ENCODE data around the gene SLC39A7. TPM values are rescaled to one million over a fixed set of nuclear protein-coding genes. Genes with fewer than 3 reads are reported as not detected.

SLC39A7 gene
- total RNA-seq, 1 experiment from 2014 or later, result 119 TPM

DNA sequence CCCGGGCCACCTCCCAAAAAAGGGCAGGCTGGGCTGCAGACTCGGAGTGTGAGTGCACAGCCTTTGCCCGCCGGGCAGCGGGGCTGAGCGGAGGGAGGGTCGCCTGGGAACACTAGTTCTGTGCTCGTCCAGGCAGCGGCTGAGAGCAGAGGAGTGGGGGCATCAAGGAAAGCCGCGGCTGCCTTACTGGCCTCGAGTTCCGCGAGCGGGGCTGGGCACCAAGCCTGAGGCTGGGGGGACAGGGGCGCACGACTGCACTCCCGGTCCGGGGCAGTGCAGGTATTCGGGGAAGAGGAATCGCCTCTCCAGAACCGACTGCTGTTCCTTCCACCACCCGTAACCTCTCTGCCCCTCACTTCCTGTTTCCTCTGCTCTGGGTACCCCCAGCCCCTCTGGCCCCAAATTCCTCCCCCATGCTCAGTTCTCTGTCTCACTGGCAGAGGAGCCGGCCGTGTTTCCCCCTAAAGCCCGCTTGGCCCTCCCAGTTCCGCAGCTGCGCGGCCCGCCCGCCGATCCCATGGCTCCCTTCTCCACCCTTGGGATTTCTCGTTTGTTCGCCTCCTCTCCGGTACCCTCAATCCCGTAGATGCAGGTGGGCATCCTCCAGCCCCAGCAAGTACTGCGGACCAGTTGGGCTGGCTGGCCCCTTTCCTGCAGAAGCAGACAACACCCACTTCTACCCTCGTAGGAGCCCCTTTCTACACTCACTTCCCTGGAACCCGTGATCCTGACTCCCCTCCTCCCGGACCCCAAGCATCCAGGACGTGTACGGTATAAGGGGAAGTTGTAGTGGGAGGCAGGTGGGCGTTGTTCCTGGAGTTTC, 12.7 kb downstream of the SLC39A7 start:
- no TSS peak for BruUV-seq (replicated peaks)
- ChIA-PET POLR2A (ENCODE audit: low non-redundant PET) (no interaction called here), CTCF (interaction anchor here (1.1 kb wide), 1 partner anchor 35 kb away, joined by 4 read pairs; no protein-coding TSS in a partner anchor)
- peaks cover 11% of the 10 kb centered on the region for H3K36me3 ChIP-seq (ENCODE audit: insufficient read depth, low read length, poor library complexity, severe bottlenecking)
- H3K9me3 ChIP-seq (ENCODE audit: low read depth, low read length, poor library complexity, severe bottlenecking), result no peaks in the 10 kb centered on the region
- peaks cover 9% of the 10 kb centered on the region for H3K4me1 ChIP-seq (ENCODE audit: insufficient read depth, low read length, poor library complexity, severe bottlenecking)
- no peaks in the 10 kb centered on the region for H3K27me3 ChIP-seq (replicated peaks; ENCODE audit: insufficient read depth, low read depth, low read length, poor library complexity)
- intact Hi-C loops (cut with micrococcal nuclease; ENCODE audit: unreplicated experiment), result no loop called here
- peak overlapping the region; percentile 50 for H3K27ac ChIP-seq (ENCODE audit: low read depth, low read length, poor library complexity, severe bottlenecking)
- TF ChIP-seq, protein P1, sequence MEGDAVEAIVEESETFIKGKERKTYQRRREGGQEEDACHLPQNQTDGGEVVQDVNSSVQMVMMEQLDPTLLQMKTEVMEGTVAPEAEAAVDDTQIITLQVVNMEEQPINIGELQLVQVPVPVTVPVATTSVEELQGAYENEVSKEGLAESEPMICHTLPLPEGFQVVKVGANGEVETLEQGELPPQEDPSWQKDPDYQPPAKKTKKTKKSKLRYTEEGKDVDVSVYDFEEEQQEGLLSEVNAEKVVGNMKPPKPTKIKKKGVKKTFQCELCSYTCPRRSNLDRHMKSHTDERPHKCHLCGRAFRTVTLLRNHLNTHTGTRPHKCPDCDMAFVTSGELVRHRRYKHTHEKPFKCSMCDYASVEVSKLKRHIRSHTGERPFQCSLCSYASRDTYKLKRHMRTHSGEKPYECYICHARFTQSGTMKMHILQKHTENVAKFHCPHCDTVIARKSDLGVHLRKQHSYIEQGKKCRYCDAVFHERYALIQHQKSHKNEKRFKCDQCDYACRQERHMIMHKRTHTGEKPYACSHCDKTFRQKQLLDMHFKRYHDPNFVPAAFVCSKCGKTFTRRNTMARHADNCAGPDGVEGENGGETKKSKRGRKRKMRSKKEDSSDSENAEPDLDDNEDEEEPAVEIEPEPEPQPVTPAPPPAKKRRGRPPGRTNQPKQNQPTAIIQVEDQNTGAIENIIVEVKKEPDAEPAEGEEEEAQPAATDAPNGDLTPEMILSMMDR (conservative IDR thresholded peaks at IDR 0.05; ENCODE audit: low read depth, low read length), result no peak
- no peak for TF ChIP-seq EZH2 (IDR thresholded peaks at IDR 0.05; ENCODE audit: borderline replicate concordance, low read depth, low read length, poor library complexity, severe bottlenecking)
- H3K4me3 ChIP-seq (ENCODE audit: low read depth, low read length, poor library complexity, severe bottlenecking), result peak overlapping the region; percentile 53
- no peak for DNase-seq (ENCODE audit: low spot score)

DNA sequence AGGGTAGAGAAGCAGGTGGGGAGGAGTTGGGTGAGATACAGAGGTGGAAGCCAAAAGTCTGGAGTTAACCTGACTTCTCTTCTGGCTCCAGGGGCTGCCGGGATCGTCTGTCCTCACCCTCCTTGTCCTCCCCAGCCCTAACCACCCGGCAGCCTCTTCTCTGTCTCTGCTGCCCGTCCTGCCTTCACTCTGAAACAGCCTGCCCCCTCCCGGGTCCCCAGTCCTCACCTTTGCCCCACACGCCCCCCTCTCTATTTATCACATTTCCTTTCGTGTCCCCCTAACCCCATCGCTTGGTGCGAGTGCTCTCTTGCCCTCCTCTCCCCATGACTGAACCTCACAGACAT, 13.3 kb downstream of the SLC39A7 start:
- Histone ChIP-seq H3K4me1 (ENCODE audit: insufficient read depth, low read length, poor library complexity, severe bottlenecking) (peaks cover 9% of the 10 kb centered on the region), H3K36me3 (ENCODE audit: insufficient read depth, low read length, poor library complexity, severe bottlenecking) (peaks cover 11% of the 10 kb centered on the region), H3K9me3 (ENCODE audit: low read depth, low read length, poor library complexity, severe bottlenecking) (no peaks in the 10 kb centered on the region), H3K4me3 (ENCODE audit: low read depth, low read length, poor library complexity, severe bottlenecking) (peak overlapping the region; percentile 53), H3K27me3 (replicated peaks; ENCODE audit: insufficient read depth, low read depth, low read length, poor library complexity) (no peaks in the 10 kb centered on the region), H3K27ac (ENCODE audit: low read depth, low read length, poor library complexity, severe bottlenecking) (no peak overlapping the region)
- ChIA-PET POLR2A (ENCODE audit: low non-redundant PET) (no interaction called here), CTCF (no interaction called here)
- TF ChIP-seq EZH2 (IDR thresholded peaks at IDR 0.05; ENCODE audit: borderline replicate concordance, low read depth, low read length, poor library complexity, severe bottlenecking), result no peak
- TF ChIP-seq, protein P1 (conservative IDR thresholded peaks at IDR 0.05; ENCODE audit: low read depth, low read length), result no peak
- BruUV-seq (replicated peaks), result no TSS peak
- DNase-seq (ENCODE audit: low spot score), result no peak
- intact Hi-C loops (cut with micrococcal nuclease; ENCODE audit: unreplicated experiment), result no loop called here

DNA sequence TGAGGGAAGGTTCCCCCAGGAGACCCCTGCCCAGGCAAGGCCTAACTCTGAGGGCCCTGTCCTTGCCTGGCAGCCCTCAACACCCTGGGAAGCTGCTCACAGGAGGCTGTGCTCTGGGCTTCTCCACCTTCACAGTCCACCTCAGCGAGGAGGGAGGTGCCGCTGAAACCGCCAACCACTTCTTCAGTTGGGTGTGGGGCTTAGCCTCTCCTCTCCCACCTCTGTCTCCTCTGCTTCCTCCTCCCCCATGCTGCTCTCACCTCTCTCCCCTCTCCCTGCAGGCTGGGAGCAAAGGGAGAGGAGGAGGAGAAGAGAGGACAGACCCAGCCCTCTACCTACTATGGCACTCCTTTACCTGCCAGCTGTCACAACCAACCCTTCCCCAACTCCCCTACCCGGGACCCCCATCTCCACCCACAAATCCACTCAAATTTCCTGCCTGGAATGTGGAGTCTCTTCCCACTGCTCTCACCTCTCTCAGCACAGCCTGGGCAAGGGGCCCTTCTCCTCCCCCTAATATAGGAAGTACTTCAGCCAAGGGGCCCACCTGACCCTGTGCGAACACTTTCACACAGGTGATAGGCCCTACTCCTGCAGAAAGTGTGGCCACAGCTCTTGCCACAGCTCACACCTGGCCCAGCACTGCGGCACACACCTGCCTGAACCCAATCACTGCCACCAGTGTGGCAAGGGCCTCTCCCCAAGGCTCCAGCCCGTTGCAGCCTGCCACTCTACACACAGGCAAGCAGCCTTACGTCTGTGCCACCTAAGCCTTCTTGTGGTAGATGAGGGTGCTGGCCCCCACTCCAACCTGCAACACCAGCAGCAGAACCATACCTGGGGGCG, 14.8 kb downstream of the SLC39A7 start:
- ChIA-PET CTCF (no interaction called here), POLR2A (ENCODE audit: low non-redundant PET) (no interaction called here)
- intact Hi-C loops (cut with micrococcal nuclease; ENCODE audit: unreplicated experiment), result no loop called here
- Histone ChIP-seq H3K36me3 (ENCODE audit: insufficient read depth, low read length, poor library complexity, severe bottlenecking) (no peaks in the 10 kb centered on the region), H3K4me1 (ENCODE audit: insufficient read depth, low read length, poor library complexity, severe bottlenecking) (peaks cover 9% of the 10 kb centered on the region), H3K27ac (ENCODE audit: low read depth, low read length, poor library complexity, severe bottlenecking) (no peak overlapping the region), H3K9me3 (ENCODE audit: low read depth, low read length, poor library complexity, severe bottlenecking) (no peaks in the 10 kb centered on the region), H3K27me3 (replicated peaks; ENCODE audit: insufficient read depth, low read depth, low read length, poor library complexity) (no peaks in the 10 kb centered on the region), H3K4me3 (ENCODE audit: low read depth, low read length, poor library complexity, severe bottlenecking) (no peak overlapping the region)
- no peak for TF ChIP-seq EZH2 (IDR thresholded peaks at IDR 0.05; ENCODE audit: borderline replicate concordance, low read depth, low read length, poor library complexity, severe bottlenecking)
- TF ChIP-seq, protein P1 (conservative IDR thresholded peaks at IDR 0.05; ENCODE audit: low read depth, low read length), result no peak
- no TSS peak for BruUV-seq (replicated peaks)
- no peak for DNase-seq (ENCODE audit: low spot score)
